Neural progenitor cell (in vitro differentiated cells): ENCODE measurements around the gene SNX27. TPM values are rescaled to one million over a fixed set of nuclear protein-coding genes. Genes with fewer than 3 reads are reported as not detected.

ENCODE experiments used
- DNase-seq: peaks from one replicate; pipeline ENCODE4 v3.0.0-alpha.2; 2016; ENCODE audit warnings: low spot score
- H2AFZ ChIP-seq: fragments of 200-600 bp; sonication (generic); replicated peaks from 2 replicates; pipeline ENCODE4 v1.6.1; 2016; ENCODE audit warnings: antibody characterized with exemption
- H3F3A ChIP-seq: fragments of 200-600 bp; sonication (generic); 2 replicates; pipeline ENCODE4 v1.6.1; 2016; ENCODE audit warnings: antibody characterized with exemption, low read depth
- H3K27ac ChIP-seq: fragments of 200-600 bp; sonication (generic); 2 replicates; pipeline ENCODE4 v1.5.1; 2016; ENCODE audit warnings: mild to moderate bottlenecking
- H3K27me3 ChIP-seq: fragments of 200-600 bp; sonication (generic); 2 replicates; pipeline ENCODE4 v1.6.1; 2016; ENCODE audit warnings: mild to moderate bottlenecking, moderate library complexity
- H3K36me3 ChIP-seq: fragments of 200-600 bp; sonication (generic); 2 replicates; pipeline ENCODE4 v1.5.1; 2016
- H3K4me1 ChIP-seq: fragments of 200-600 bp; sonication (generic); 2 replicates; pipeline ENCODE4 v1.6.1; 2016; ENCODE audit warnings: mixed run types
- H3K4me2 ChIP-seq: fragments of 200-600 bp; sonication (generic); 2 replicates; pipeline ENCODE4 v1.6.1; 2016
- H3K4me3 ChIP-seq: fragments of 200-600 bp; sonication (generic); 2 replicates; pipeline ENCODE4 v1.5.1; 2016
- H3K79me2 ChIP-seq: fragments of 200-600 bp; sonication (generic); 2 replicates; pipeline ENCODE4 v1.6.1; 2016; ENCODE audit warnings: low read depth
- H3K9ac ChIP-seq: fragments of 200-600 bp; sonication (generic); 2 replicates; pipeline ENCODE4 v1.6.1; 2016
- H3K9me3 ChIP-seq: fragments of 200-600 bp; sonication (generic); 2 replicates; pipeline ENCODE4 v1.5.1; 2016; ENCODE audit warnings: low read depth
- H4K20me1 ChIP-seq: fragments of 200-600 bp; sonication (generic); 2 replicates; pipeline ENCODE4 v1.6.1; 2016; ENCODE audit warnings: low read depth
- H3K27ac Mint-ChIP-seq: 3 replicates; pipeline ENCODE4 v1.8.0; 2021; ENCODE audit warnings: mixed read lengths
- H3K27me3 Mint-ChIP-seq: 2 replicates; pipeline ENCODE4 v1.8.0; 2022; ENCODE audit warnings: low read depth, mild to moderate bottlenecking, inconsistent platforms, moderate library complexity, mixed read lengths; ENCODE audit not compliant: insufficient read depth
- H3K36me3 Mint-ChIP-seq: 3 replicates; pipeline ENCODE4 v1.8.0; 2021; ENCODE audit warnings: mixed read lengths
- H3K4me1 Mint-ChIP-seq: 3 replicates; pipeline ENCODE4 v1.8.0; 2021; ENCODE audit warnings: mixed read lengths
- H3K4me3 Mint-ChIP-seq: 3 replicates; pipeline ENCODE4 v1.8.0; 2021; ENCODE audit warnings: mild to moderate bottlenecking, moderate library complexity, mixed read lengths
- H3K9me3 Mint-ChIP-seq: 3 replicates; pipeline ENCODE4 v1.8.0; 2020; ENCODE audit warnings: mixed read lengths
- CTCF ChIP-seq: fragments of 200-600 bp; sonication (generic); IDR thresholded peaks from 2 replicates; pipeline ENCODE4 v1.5.1; 2017; ENCODE audit warnings: antibody characterized with exemption, mild to moderate bottlenecking
- EZH2 ChIP-seq: fragments of 200-600 bp; sonication (generic); IDR thresholded peaks from 2 replicates; pipeline ENCODE4 v1.6.1; 2017; ENCODE audit warnings: antibody characterized with exemption, mild to moderate bottlenecking, moderate library complexity
- EZH2phosphoT487 ChIP-seq: fragments of 200-600 bp; sonication (generic); IDR thresholded peaks from 2 replicates; pipeline ENCODE4 v1.6.1; 2017; ENCODE audit warnings: antibody characterized with exemption
- small RNA-seq: library from RNA; depleted of rRNA; stranded (forward); fragments of <200 nt; gene quantifications from one replicate; pipeline ENCODE3, GENCODE V24; 2015
- total RNA-seq: library from RNA; depleted of rRNA; stranded (reverse); fragments of >200 nt; gene quantifications from 2 replicates; pipeline ENCODE4 v1.2.3, GENCODE V29; 2015; ENCODE audit warnings: low replicate concordance

The SNX27 gene
- total RNA-seq, 1 donor from 2014 or later = 34.1 TPM

DNA sequence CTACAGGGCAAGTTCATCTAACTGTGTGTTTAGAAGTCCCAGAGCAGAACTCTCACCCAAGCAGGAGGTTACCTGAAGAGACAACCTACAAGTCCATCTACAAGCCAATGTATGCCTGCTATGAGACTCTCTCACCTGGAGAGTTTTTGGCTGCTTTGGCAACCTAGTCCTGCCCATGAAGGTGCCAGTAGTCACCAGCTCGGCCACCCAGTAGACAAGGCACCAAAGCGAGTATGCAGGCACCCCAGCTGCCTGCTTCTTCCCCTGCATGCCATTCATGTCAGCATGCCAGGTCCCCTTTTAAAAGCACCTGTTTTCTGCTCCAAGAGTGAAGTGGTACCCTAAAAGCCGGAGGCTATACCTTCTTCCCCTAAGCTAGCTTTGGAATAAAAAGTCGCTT, 129.7 kb downstream of the SNX27 start:
- Histone ChIP-seq H3K9ac (no peak overlapping the region), H3K79me2 (no peaks in the 10 kb centered on the region), H4K20me1 (no peaks in the 10 kb centered on the region), H3K36me3 (no peaks in the 10 kb centered on the region), H3K4me2 (no peak overlapping the region), H3K27ac (no peak overlapping the region), H3F3A (no peaks in the 10 kb centered on the region), H3K27me3 (peaks cover 28% of the 10 kb centered on the region), H3K9me3 (no peaks in the 10 kb centered on the region), H2AFZ (no peak overlapping the region), H3K4me1 (no peaks in the 10 kb centered on the region), H3K4me3 (no peak overlapping the region)
- no peak overlapping the region for H3K27ac Mint-ChIP-seq
- no peak overlapping the region for H3K4me3 Mint-ChIP-seq
- H3K27me3 Mint-ChIP-seq = peaks cover 17% of the 10 kb centered on the region
- peaks cover 20% of the 10 kb centered on the region for H3K9me3 Mint-ChIP-seq
- no peak for DNase-seq
- peaks cover 8% of the 10 kb centered on the region for H3K36me3 Mint-ChIP-seq
- no peaks in the 10 kb centered on the region for H3K4me1 Mint-ChIP-seq
- TF ChIP-seq EZH2 (no peak), CTCF (no peak), EZH2phosphoT487 (no peak)

Small RNAs within 50 kb of the gene (small RNA-seq; reads per million reads assigned to genes)
- gene RNU6-1062P (not detected), gene RNU6-662P (not detected)

Other genes with a start within 250 kb of the SNX27 start
- 38.5 and 63.2 TPM in 2 replicates for gene SELENBP1, start 239.3 kb upstream of the SNX27 start, total RNA-seq
- gene PSMB4, start 212.5 kb upstream of the SNX27 start, total RNA-seq = 267 and 321 TPM in 2 replicates
- gene POGZ, start 152.6 kb upstream of the SNX27 start, total RNA-seq = 61.5 and 71.6 TPM in 2 replicates
- 5.4 and 12.4 TPM in 2 replicates for gene CGN, start 100.7 kb upstream of the SNX27 start, total RNA-seq
- gene TUFT1, start 71.7 kb upstream of the SNX27 start, total RNA-seq = 9.3 and 10.0 TPM in 2 replicates
- 0.17 and 1.1 TPM in 2 replicates for gene CELF3, start 104.8 kb downstream of the SNX27 start, total RNA-seq
- not detected in 2 replicates for gene RIIAD1, start 109.5 kb downstream of the SNX27 start, total RNA-seq
- 86.4 and 91.0 TPM in 2 replicates for gene MRPL9, start 151.4 kb downstream of the SNX27 start, total RNA-seq
- 26.3 and 30.4 TPM in 2 replicates for gene TDRKH, start 178.4 kb downstream of the SNX27 start, total RNA-seq
- gene LINGO4, start 193.4 kb downstream of the SNX27 start, total RNA-seq = not detected in 2 replicates
- not detected in 2 replicates for gene RORC, start 219.8 kb downstream of the SNX27 start, total RNA-seq
- gene C2CD4D, start 227.8 kb downstream of the SNX27 start, total RNA-seq = 0.12 TPM in 1 of 2 replicates, not detected in the other
- gene THEM5, start 241.7 kb downstream of the SNX27 start, total RNA-seq = not detected in 2 replicates